Urinary bladder (tissue), 4 donors: ENCODE data around the gene ZNF346. TPM values are rescaled to one million over a fixed set of nuclear protein-coding genes. Genes with fewer than 3 reads are reported as not detected.
A peak's percentile ranks its signal among the peaks of the same experiment; 100 is the strongest.
"Not testable (repeated sequence)": the region's sequence is repeated elsewhere in the genome, so short reads cannot be mapped to it uniquely, and the experiment has no call there.

Experiments
- DNase-seq: peaks from one replicate; pipeline ENCODE4 v3.0.0-alpha.2; 2015; ENCODE audit errors: extremely low spot score
- H3K27ac ChIP-seq: one replicate; pipeline ENCODE4 v1.5.1; 2013; ENCODE audit warnings: low read depth, mild to moderate bottlenecking, moderate library complexity
- H3K36me3 ChIP-seq: one replicate; pipeline ENCODE4 v1.6.1; 2013; ENCODE audit warnings: mild to moderate bottlenecking, moderate library complexity; ENCODE audit not compliant: insufficient read depth
- H3K4me1 ChIP-seq: one replicate; pipeline ENCODE4 v1.6.1; 2013; ENCODE audit warnings: mild to moderate bottlenecking, moderate library complexity; ENCODE audit not compliant: insufficient read depth
- H3K4me3 ChIP-seq: one replicate; pipeline ENCODE4 v1.5.1; 2013; ENCODE audit warnings: low read depth, low read length
- WGBS: extraction: QIAGEN DNeasy Blood & Tissue Kit; methylation state at CpG from one replicate; pipeline ENCODE4 v1.1.7; 2013; 5-methylcytosine and 5-hydroxymethylcytosine counted together
- polyA plus RNA-seq: library from polyadenylated mRNA; stranded (reverse); fragments of 200-250 nt; gene quantifications from one replicate; pipeline ENCODE4 v1.2.3, GENCODE V29; 2013
- total RNA-seq: library from RNA; depleted of rRNA; stranded (reverse); fragments of >200 nt; gene quantifications from one replicate; pipeline ENCODE4 v1.2.3, GENCODE V29; 2014
- donor health status: healthy with polysubstance abuse.
- donor health status: healthy.

The ZNF346 gene
- total and polyA plus RNA-seq, 2 donors: 12.4 to 21.8 TPM

- H3K27ac ChIP-seq: no peak overlapping the region
- no peaks in the 10 kb centered on the region for H3K36me3 ChIP-seq
- DNase-seq: no peak
- 90% methylated on average over 5 of the region's 5 CpGs for WGBS
- H3K4me1 ChIP-seq: peaks cover 5% of the 10 kb centered on the region
- no peak overlapping the region for H3K4me3 ChIP-seq
These were observed 25.7 kb upstream of the ZNF346 start for GRCh38 chr5:176996780-176997179.

GRCh38 chr5:176998828-176999227 is 23.7 kb upstream of the ZNF346 start:
- no peaks in the 10 kb centered on the region for H3K36me3 ChIP-seq
- no peak overlapping the region for H3K4me3 ChIP-seq
- H3K27ac ChIP-seq: no peak overlapping the region
- no peak for DNase-seq
- WGBS: 97% methylated on average over 5 of the region's 5 CpGs
- peaks cover 5% of the 10 kb centered on the region for H3K4me1 ChIP-seq

GRCh38 chr5:176999526-176999925 is 23.0 kb upstream of the ZNF346 start:
- not testable (repeated sequence) for DNase-seq, H3K4me1 ChIP-seq, H3K36me3 ChIP-seq, H3K27ac ChIP-seq, H3K4me3 ChIP-seq

- no peak overlapping the region for H3K27ac ChIP-seq
- 68% methylated on average over 5 of the region's 5 CpGs for WGBS
- no peaks in the 10 kb centered on the region for H3K4me1 ChIP-seq
- no peak for DNase-seq
- no peaks in the 10 kb centered on the region for H3K36me3 ChIP-seq
- no peak overlapping the region for H3K4me3 ChIP-seq
These were observed 18.8 kb upstream of the ZNF346 start for GRCh38 chr5:177003649-177004048.

- no peaks in the 10 kb centered on the region for H3K4me1 ChIP-seq
- no peaks in the 10 kb centered on the region for H3K36me3 ChIP-seq
- H3K27ac ChIP-seq: no peak overlapping the region
- DNase-seq: no peak
- WGBS: 93% methylated on average over 10 of the region's 10 CpGs
- peak overlapping the region; percentile 95 for H3K4me3 ChIP-seq
These were observed 17.5 kb upstream of the ZNF346 start for GRCh38 chr5:177004961-177005360.

GRCh38 chr5:177005619-177006264 is 16.8 kb upstream of the ZNF346 start:
- peak overlapping the region; percentile 95 for H3K4me3 ChIP-seq
- WGBS: under 1% methylated on average over 51 of the region's 51 CpGs
- no peaks in the 10 kb centered on the region for H3K4me1 ChIP-seq
- no peak for DNase-seq
- no peaks in the 10 kb centered on the region for H3K36me3 ChIP-seq
- peak overlapping the region; percentile 96 for H3K27ac ChIP-seq

- no peaks in the 10 kb centered on the region for H3K4me1 ChIP-seq
- DNase-seq: no peak
- under 1% methylated on average over 83 of the region's 83 CpGs for WGBS
- H3K27ac ChIP-seq: peak within 1 kb of the TSS; percentile 96
- H3K36me3 ChIP-seq: no peaks in the 10 kb centered on the region
- peak within 1 kb of the TSS; percentile 95 for H3K4me3 ChIP-seq
These were observed 16.1 kb upstream of the ZNF346 start, which contains the start of gene UIMC1 for GRCh38 chr5:177006265-177006972. UIMC1 (minus strand) TSS chr5:177006779; CDS start chr5:176982615, 24,164 bp downstream.

GRCh38 chr5:177008716-177009115 is 13.8 kb upstream of the ZNF346 start:
- no peak for DNase-seq
- Histone ChIP-seq H3K36me3 (no peaks in the 10 kb centered on the region), H3K4me3 (no peak overlapping the region), H3K4me1 (no peaks in the 10 kb centered on the region), H3K27ac (no peak overlapping the region)
- WGBS: 29% methylated on average over 2 of the region's 2 CpGs

- Histone ChIP-seq H3K36me3 (no peaks in the 10 kb centered on the region), H3K4me1 (no peaks in the 10 kb centered on the region), H3K27ac (no peak overlapping the region), H3K4me3 (no peak overlapping the region)
- 97% methylated on average over 4 of the region's 4 CpGs for WGBS
- DNase-seq: no peak
These were observed 12.3 kb upstream of the ZNF346 start for GRCh38 chr5:177010153-177010552.

GRCh38 chr5:177015156-177015555 is 7.3 kb upstream of the ZNF346 start:
- 77% methylated on average over 4 of the region's 4 CpGs for WGBS

GRCh38 chr5:177018341-177018740 is 4.2 kb upstream of the ZNF346 start:
- no peak overlapping the region for H3K4me3 ChIP-seq
- no peaks in the 10 kb centered on the region for H3K36me3 ChIP-seq
- 86% methylated on average over 2 of the region's 2 CpGs for WGBS
- DNase-seq: no peak
- no peak overlapping the region for H3K27ac ChIP-seq
- no peaks in the 10 kb centered on the region for H3K4me1 ChIP-seq

More at GRCh38 chr5:177015156-177015555, 7.3 kb upstream of the ZNF346 start:
- Histone ChIP-seq H3K4me3 (no peak overlapping the region), H3K36me3 (no peaks in the 10 kb centered on the region), H3K4me1 (no peaks in the 10 kb centered on the region), H3K27ac (no peak overlapping the region)
- no peak for DNase-seq

- WGBS: 97% methylated on average over 2 of the region's 2 CpGs
- Histone ChIP-seq H3K4me3 (no peak overlapping the region), H3K36me3 (no peaks in the 10 kb centered on the region), H3K27ac (no peak overlapping the region), H3K4me1 (no peaks in the 10 kb centered on the region)
- DNase-seq: no peak
These were observed 2.5 kb upstream of the ZNF346 start for GRCh38 chr5:177020033-177020432.

GRCh38 chr5:177023303-177023664 is 788 bp downstream of the ZNF346 start:
- no peak for DNase-seq
- H3K4me1 ChIP-seq: no peaks in the 10 kb centered on the region
- WGBS: 14% methylated on average over 6 of the region's 6 CpGs
- H3K36me3 ChIP-seq: no peaks in the 10 kb centered on the region
- H3K27ac ChIP-seq: no peak overlapping the region
- H3K4me3 ChIP-seq: peak overlapping the region; percentile 79

GRCh38 chr5:177024559-177024958 is 2.1 kb downstream of the ZNF346 start:
- Histone ChIP-seq H3K36me3 (no peaks in the 10 kb centered on the region), H3K27ac (no peak overlapping the region), H3K4me1 (no peaks in the 10 kb centered on the region), H3K4me3 (no peak overlapping the region)
- 95% methylated on average over 1 of the region's 1 CpG for WGBS
- no peak for DNase-seq
